Liver (tissue), 3 donors: Measurements from ENCODE around the gene LRCOL1.

ENCODE experiments used
- EGR1 ChIP-seq, 2 donors: IDR thresholded peaks; 2 replicates each; pipeline ENCODE4 v1.6.1; 2016 to 2018; ENCODE audit warnings: antibody characterized with exemption in 2 of 2, low read depth in 2 of 2
- GABPA ChIP-seq, 2 donors: IDR thresholded peaks in 1 of 2; conservative IDR thresholded peaks in 1 of 2; 2 replicates each; pipeline ENCODE4 v1.6.1; 2016; ENCODE audit warnings: antibody characterized with exemption in 2 of 2, mild to moderate bottlenecking in 1 of 2, moderate library complexity in 1 of 2
- JUND ChIP-seq, 2 donors: IDR thresholded peaks; 2 replicates each; pipeline ENCODE4 v1.6.1; 2016; ENCODE audit warnings: antibody characterized with exemption in 2 of 2
- MAX ChIP-seq: IDR thresholded peaks from 2 replicates; pipeline ENCODE4 v1.6.1; 2016; ENCODE audit warnings: antibody characterized with exemption
- NR2F2 ChIP-seq: IDR thresholded peaks from 2 replicates; pipeline ENCODE4 v1.6.1; 2016; ENCODE audit warnings: antibody characterized with exemption
- RAD21 ChIP-seq, 2 donors: IDR thresholded peaks; 2 replicates each; pipeline ENCODE4 v1.6.1; 2016; ENCODE audit warnings: antibody characterized with exemption in 2 of 2, mild to moderate bottlenecking in 2 of 2
- REST ChIP-seq: IDR thresholded peaks from 2 replicates; pipeline ENCODE4 v1.6.1; 2016; ENCODE audit warnings: antibody characterized with exemption, mild to moderate bottlenecking
- RXRA ChIP-seq, 2 donors: IDR thresholded peaks; 2 replicates each; pipeline ENCODE4 v1.6.1; 2017 to 2018; ENCODE audit warnings: antibody characterized with exemption in 2 of 2, mild to moderate bottlenecking in 1 of 2
- SP1 ChIP-seq: IDR thresholded peaks from 2 replicates; pipeline ENCODE4 v1.6.1; 2018; ENCODE audit warnings: antibody characterized with exemption, mild to moderate bottlenecking
- TAF1 ChIP-seq: conservative IDR thresholded peaks from 2 replicates; pipeline ENCODE4 v1.6.1; 2016; ENCODE audit warnings: antibody characterized with exemption, mild to moderate bottlenecking
- YY1 ChIP-seq: IDR thresholded peaks from 2 replicates; pipeline ENCODE4 v1.6.1; 2016; ENCODE audit warnings: antibody characterized with exemption, mild to moderate bottlenecking
- TF ChIP-seq, protein P1 (sequence below): fragments of 150-350 bp; IDR thresholded peaks from 2 replicates; pipeline ENCODE4 v1.5.1; 2017; ENCODE audit warnings: improper control_type of control experiment, low read depth, low read length; ENCODE audit not compliant: missing input control
- TF ChIP-seq, protein P2 (sequence below): IDR thresholded peaks from 2 replicates; pipeline ENCODE4 v1.6.1; 2016; ENCODE audit warnings: antibody characterized with exemption
- TF ChIP-seq, protein P3 (sequence below): IDR thresholded peaks from 2 replicates; pipeline ENCODE4 v1.6.1; 2016; ENCODE audit warnings: antibody characterized with exemption
- donor health status: healthy.
- donor health status: healthy.

DNA sequence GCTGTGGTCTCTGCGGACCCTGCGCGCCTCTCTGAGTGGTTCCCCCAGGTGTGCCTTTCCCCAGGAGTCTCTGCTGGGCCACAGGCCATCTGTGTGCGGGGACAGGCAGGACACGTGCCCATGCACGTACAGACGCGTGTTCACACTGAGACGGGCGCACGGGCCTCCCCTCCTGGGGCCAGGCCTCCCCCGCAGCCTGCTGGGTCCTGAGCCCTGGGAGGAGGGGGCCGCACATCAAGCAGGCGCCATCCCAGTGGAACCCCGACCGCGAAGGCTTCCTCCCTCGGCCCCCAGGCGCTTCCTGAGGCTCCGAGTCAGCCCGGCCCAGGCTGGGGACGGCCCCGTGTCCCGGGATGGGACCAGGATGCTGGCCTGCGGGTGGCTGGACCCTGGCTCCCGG, 39.7 kb downstream of the LRCOL1 start:
- TF ChIP-seq, protein P1, sequence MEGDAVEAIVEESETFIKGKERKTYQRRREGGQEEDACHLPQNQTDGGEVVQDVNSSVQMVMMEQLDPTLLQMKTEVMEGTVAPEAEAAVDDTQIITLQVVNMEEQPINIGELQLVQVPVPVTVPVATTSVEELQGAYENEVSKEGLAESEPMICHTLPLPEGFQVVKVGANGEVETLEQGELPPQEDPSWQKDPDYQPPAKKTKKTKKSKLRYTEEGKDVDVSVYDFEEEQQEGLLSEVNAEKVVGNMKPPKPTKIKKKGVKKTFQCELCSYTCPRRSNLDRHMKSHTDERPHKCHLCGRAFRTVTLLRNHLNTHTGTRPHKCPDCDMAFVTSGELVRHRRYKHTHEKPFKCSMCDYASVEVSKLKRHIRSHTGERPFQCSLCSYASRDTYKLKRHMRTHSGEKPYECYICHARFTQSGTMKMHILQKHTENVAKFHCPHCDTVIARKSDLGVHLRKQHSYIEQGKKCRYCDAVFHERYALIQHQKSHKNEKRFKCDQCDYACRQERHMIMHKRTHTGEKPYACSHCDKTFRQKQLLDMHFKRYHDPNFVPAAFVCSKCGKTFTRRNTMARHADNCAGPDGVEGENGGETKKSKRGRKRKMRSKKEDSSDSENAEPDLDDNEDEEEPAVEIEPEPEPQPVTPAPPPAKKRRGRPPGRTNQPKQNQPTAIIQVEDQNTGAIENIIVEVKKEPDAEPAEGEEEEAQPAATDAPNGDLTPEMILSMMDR = no peak
- TF ChIP-seq RAD21 (IDR thresholded peaks at IDR 0.05) (no peak), MAX (no peak), TAF1 (no peak), GABPA (IDR thresholded peaks at IDR 0.05 in 1 of 2, conservative IDR thresholded peaks at IDR 0.05 in 1 of 2) (no peak), EGR1 (IDR thresholded peaks at IDR 0.05; ENCODE audit: low read depth in 2 of 2) (no peak), RXRA (IDR thresholded peaks at IDR 0.05) (no peak), YY1 (no peak), NR2F2 (no peak), REST (no peak), JUND (IDR thresholded peaks at IDR 0.05) (no peak), SP1 (no peak)
- TF ChIP-seq, protein P2, sequence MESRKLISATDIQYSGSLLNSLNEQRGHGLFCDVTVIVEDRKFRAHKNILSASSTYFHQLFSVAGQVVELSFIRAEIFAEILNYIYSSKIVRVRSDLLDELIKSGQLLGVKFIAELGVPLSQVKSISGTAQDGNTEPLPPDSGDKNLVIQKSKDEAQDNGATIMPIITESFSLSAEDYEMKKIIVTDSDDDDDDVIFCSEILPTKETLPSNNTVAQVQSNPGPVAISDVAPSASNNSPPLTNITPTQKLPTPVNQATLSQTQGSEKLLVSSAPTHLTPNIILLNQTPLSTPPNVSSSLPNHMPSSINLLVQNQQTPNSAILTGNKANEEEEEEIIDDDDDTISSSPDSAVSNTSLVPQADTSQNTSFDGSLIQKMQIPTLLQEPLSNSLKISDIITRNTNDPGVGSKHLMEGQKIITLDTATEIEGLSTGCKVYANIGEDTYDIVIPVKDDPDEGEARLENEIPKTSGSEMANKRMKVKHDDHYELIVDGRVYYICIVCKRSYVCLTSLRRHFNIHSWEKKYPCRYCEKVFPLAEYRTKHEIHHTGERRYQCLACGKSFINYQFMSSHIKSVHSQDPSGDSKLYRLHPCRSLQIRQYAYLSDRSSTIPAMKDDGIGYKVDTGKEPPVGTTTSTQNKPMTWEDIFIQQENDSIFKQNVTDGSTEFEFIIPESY = no peak
- TF ChIP-seq, protein P3, sequence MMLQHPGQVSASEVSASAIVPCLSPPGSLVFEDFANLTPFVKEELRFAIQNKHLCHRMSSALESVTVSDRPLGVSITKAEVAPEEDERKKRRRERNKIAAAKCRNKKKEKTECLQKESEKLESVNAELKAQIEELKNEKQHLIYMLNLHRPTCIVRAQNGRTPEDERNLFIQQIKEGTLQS = no peak
